Dermis blood vessel endothelial cell (primary cell): ENCODE measurements around the gene PLPP2. TPM values are rescaled to one million over a fixed set of nuclear protein-coding genes. Genes with fewer than 3 reads are reported as not detected.
A peak's percentile ranks its signal among the peaks of the same experiment; 100 is the strongest.

ENCODE experiments used
- DNase-seq: peaks from one replicate; pipeline ENCODE4 v3.0.0; 2010
- total RNA-seq: library from RNA; depleted of rRNA; stranded (reverse); fragments of >200 nt; gene quantifications from 2 replicates; pipeline ENCODE4 v1.2.3, GENCODE V29; 2014

The PLPP2 gene
- total RNA-seq, 1 donor from 2014 or later = 14.3 TPM

DNA sequence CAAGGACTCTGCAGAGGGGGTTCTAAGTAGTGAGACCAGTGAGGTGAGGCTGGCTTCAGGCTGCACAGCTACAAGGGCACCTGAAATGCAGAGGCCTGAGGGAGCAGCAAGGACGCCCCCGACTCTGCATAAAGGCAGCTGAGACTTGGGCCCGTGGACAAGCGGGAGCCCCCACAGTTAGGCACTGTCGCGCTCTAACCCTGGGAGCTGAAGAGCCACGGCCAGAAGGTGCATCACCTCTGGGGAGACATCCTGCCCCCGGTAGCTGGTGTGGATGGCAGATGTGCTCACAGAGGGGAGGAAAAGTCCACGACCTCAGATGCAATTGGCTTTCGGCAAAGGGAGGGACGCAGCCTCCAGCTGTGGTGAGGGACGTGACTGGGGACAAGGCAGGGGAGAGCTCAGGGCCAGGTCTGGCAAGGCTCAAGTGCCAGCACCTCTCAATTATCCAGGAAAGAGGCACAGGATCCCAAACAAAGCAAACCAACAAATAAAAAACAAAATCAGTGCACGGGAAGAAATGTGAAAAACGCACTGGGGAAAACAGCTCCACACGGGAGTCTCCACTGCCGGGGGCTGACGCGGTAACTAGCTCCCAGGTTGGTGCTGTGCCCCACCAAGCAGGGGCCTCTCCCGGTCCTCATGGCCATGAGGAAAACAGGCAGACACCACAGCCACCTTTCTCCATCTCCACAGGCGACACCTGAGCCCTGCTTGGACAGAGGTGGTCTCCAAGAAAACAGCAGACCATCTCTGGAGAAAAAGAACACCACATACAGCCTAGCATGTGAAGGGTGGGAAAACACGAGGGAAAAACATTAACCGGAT is 23.0 kb upstream of the PLPP2 start:
- DNase-seq = no peak

- DNase-seq = peak; percentile 50
Observed at GRCh38 chr19:313169-313987, 22.2 kb upstream of the PLPP2 start.

- peak; percentile 36 for DNase-seq
Observed at GRCh38 chr19:311813-312261, 20.6 kb upstream of the PLPP2 start.

- DNase-seq = peak; percentile 30
Observed at GRCh38 chr19:310781-311496, 19.7 kb upstream of the PLPP2 start.

GRCh38 chr19:310141-310651 is 19.0 kb upstream of the PLPP2 start:
- peak; percentile 79 for DNase-seq

- no peak for DNase-seq
Observed at GRCh38 chr19:309206-309565, 18.0 kb upstream of the PLPP2 start.

GRCh38 chr19:308471-309205 is 17.4 kb upstream of the PLPP2 start:
- DNase-seq = no peak

GRCh38 chr19:307793-308420 is 16.7 kb upstream of the PLPP2 start:
- no peak for DNase-seq

DNA sequence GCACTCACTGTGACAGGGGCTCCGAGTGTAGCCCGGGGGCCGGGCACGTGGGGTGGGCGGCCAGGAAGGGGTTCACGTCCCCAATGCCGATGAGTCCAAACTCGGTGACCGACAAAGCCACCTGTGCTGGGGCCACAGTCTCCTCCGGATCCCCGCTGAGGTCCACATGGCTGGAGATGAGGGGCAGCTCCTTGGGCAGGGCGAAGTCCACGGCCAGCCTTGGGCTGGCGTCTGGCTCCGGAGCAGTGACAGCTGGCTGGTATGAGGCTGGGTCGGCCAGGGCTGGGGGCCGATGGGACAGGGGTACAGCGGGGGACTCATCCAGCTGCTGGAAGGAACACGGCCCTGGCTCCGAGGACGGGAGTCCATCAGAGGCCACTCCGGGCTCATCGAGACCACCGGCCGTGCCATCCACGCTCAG is 15.9 kb upstream of the PLPP2 start:
- DNase-seq = no peak

DNA sequence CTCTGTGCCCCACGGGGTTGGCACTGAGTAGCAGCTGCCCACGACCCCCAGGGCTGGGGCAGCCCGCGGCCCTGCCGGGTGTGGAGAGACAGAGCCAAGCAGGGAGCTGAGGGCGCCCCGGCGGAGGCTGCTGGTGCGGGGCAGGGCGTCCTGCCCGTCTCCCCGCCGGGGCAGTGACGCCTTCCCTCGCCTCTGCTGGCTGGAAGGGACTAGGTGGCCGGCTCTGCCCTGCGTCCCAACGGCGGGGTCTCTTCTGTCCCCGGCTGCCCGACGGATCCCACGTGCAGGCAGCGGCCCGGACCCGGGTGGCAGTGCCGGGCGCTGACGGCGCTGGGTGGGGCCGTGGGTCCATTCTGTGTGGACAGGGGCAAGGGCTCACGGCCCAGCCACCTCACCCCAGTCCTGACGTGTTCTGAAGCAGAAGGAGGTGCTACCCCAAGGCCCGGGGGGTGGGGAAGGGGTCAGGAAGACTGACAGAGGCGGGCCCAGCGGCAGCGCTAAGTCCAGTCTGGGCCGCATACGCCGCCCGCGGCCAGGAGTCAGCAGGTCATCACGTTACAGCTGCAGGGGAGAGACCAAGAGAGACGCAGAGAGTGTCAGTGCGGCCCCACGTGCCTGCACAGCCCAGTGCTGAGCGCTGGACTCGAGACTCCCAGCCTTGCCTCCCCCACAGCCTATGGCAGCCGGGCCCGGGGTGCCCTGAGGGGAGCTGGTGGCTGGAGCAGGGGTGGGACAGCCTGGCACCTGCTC is 15.1 kb upstream of the PLPP2 start:
- DNase-seq = no peak

DNA sequence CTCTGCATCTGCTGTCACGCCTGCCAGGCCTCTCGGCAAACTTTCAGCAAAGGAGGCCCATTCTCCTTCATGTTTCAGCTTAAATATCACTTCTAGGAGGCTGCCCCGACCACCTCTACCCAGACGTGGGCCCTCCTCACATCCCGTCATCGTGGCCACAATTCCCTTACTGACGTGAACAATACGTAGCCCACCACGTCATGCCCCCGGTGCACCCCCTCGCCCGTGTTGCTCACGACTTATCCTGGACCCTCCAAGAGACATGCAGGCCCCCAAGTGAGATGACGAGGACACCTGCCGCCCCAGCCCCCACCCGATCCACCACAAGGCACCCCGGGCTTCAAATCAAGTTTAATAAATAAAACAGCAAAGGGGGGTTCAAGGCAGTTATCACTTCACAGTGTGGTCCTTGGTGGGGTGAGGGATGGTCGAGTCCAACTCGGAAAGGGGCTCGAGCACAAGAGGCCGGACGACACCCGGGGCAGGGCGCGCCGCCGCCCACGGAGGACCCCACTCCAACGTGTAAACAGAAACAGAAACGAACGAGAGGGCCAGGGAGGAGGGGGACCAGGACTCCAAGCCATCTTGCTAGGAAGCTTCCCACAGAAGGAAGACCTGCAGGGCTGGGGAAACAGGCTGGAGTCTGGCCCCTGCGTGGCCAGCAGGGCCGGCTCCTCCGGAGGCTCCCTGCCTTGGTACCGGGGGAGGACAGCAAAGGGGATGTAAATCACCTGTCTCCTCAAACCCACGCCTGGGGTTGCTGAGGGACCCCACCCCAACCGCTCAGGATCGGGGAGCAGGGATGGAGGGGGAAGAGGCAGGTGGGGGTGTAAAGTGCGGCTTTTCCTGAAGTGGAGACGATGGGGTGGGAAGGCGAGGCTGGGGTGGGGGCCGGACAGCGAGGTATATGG is 14.3 kb upstream of the PLPP2 start:
- no peak for DNase-seq

GRCh38 chr19:296476-297225 is 5.4 kb upstream of the PLPP2 start:
- DNase-seq = no peak

DNA sequence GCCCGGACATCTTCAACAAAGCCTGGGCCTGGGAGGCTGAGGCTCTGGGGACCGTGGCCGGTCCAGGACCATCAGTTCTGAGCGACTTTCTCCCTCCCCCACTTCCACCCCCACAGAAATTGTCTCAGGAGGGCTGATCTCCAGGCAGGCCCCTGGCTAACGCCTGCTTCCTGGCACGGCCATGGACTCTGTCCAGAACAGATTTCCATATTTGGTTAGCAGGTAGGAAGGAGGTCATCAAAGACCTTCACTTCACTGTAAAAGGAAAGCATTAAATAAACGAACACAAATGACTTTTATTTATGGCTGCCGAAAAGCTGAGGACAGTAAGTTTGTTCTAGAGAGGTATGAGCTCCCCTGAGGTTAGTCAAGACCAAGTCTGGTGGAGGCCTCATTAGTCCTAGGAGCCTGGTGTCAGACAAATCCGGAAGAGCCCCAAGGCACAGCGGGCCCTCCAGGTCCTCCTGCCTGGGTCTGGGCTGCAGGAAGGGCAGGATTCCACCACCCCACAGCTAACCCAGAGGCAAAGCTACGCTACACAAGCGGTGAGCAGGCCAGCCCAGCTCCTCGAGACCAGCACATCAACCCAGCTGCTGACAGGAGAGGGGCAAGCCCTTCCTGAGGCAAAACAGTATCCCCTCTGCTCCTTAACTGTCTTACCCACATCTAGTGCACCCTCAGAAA is 4.6 kb upstream of the PLPP2 start:
- DNase-seq = peak; percentile 23

GRCh38 chr19:294946-295686 is 3.9 kb upstream of the PLPP2 start:
- peak; percentile 61 for DNase-seq

- no peak for DNase-seq
Observed at GRCh38 chr19:294341-294945, 3.2 kb upstream of the PLPP2 start.

DNA sequence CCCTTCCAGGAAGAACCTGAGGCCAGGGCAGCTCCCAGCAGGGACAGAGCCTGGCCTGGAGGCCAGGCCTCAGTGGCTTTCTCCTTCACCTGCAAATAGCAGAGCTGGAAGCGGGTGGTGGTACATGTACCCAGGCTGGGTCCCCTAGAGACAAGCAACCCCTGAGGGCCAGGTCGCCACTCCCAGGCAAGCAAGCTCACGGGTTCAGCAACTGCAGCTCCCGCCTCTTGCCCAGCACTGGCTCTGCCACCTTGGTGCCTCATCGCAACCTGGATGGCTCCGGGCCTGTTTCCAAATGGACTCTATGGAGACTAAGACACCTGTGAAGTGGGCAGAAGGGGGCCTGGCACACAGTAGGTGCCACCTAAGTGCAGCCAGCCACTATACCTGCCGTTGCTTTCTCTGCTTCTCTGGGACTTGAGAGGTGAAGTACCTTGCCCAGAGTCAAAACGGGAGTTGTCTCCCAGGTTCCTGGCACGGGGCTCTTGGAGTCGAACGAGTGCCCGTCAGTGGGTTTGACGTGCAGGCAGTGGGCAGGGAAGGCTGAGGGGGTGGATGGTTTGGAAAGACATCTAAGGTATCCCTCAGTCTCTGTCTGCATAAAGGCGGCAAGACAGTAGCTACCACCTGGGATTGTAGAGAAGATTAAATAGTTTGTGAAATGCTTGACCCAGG is 2.4 kb upstream of the PLPP2 start:
- DNase-seq = no peak

DNA sequence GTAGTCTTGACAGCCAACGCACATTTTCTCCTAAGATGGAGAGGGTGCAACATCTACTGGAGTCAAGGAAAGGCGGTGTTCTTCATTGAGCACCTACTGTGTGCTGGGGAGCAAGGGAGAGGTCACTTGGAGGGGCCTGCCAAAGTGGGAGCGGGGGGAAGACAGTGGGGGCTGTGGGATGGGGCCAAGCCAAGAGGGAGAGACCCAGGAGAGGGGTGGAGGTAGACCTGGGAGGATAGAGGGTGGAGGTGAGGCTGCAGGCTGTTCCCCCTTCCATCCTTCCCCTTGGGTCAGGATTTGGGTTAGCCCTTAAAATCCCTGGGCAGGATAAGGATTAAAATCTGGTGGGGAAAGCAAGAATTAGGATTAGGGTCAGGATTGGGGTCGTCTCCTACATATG is 1.7 kb upstream of the PLPP2 start:
- DNase-seq = no peak
